Tibial artery (tissue), 4 donors: ENCODE measurements around the gene RNF220.
A peak's percentile ranks its signal among the peaks of the same experiment; 100 is the strongest.
"Not testable (repeated sequence)": the region's sequence is repeated elsewhere in the genome, so short reads cannot be mapped to it uniquely, and the experiment has no call there.

ENCODE experiments used
- DNase-seq, 2 donors: peaks; one replicate each; pipeline ENCODE4 v3.0.0-alpha.2; 2019
- H3K27ac ChIP-seq, 2 donors: fragments of 200-600 bp; sonication (generic) in 1 of 2; 1 replicate in 1 of 2; 2 replicates in 1 of 2; pipeline ENCODE4 v1.5.1; 2018 to 2019; ENCODE audit warnings: mild to moderate bottlenecking in 1 of 2
- H3K27me3 ChIP-seq, 2 donors: fragments of 200-600 bp; sonication (generic) in 1 of 2; one replicate each; pipeline versions ENCODE4 v1.5.1 to v1.6.0; 2016 to 2019
- H3K36me3 ChIP-seq, 3 donors: fragments of 200-600 bp; sonication (generic) in 2 of 3; one replicate each; pipeline ENCODE4 v1.5.1; 2016 to 2019; ENCODE audit warnings: mild to moderate bottlenecking in 2 of 3
- H3K4me1 ChIP-seq, 4 donors: fragments of 200-600 bp; sonication (generic) in 2 of 4; 1 replicate in 3 of 4; 2 replicates in 1 of 4; pipeline ENCODE4 v1.5.1; 2016 to 2019
- H3K4me3 ChIP-seq, 2 donors: fragments of 200-600 bp; sonication (generic) in 1 of 2; 1 replicate in 1 of 2; 2 replicates in 1 of 2; pipeline ENCODE4 v1.5.1; 2018 to 2019; ENCODE audit warnings: mild to moderate bottlenecking in 2 of 2
- H3K9me3 ChIP-seq, 3 donors: fragments of 200-600 bp; sonication (generic) in 1 of 3; one replicate each; pipeline ENCODE4 v1.5.1; 2016 to 2019
- intact Hi-C: fragments of 100-400 bp; cut with DNase I; formaldehyde crosslinking; loops from one replicate; pipeline ENCODE4 v1.15.0; 2023; ENCODE audit warnings: low total_unique reads
- TF ChIP-seq, protein P1 (sequence below), 2 experiments: fragments of 200-600 bp in 1 of 2; fragments of 450-650 bp in 1 of 2; IDR thresholded peaks; one replicate each; pipeline ENCODE4 v1.5.1; 2017 to 2019; ENCODE audit warnings: antibody characterized with exemption in 2 of 2, mild to moderate bottlenecking in 1 of 2, moderate library complexity in 1 of 2

RNF220 gene

DNA sequence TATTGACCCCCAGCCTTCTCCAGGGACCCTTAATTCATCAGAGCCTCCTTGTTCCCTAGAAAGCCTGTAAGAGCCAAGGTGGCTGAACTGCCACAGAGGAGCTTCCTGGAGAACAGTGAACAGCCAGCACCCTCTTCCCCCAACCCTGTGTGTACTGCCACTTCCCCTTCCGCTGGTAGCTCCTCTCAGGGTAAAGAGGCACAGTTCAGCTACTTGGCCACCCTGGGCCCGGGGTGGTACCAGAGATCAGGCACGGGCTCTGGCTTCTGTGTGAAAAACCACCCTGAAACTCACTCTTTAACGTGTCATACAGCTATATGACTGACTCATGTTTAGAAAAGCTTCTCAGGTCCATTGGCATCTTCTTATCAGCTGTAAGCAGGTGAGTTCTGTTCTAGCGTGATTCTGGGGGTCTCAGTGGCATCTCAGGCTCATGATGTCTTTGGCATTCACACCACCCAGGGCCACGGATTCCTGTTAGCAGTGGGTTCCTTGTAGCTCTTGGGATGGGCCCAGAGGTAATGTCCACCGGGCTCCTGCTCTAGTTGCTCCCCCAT is 291.8 kb downstream of the RNF220 start:
- Histone ChIP-seq H3K4me1 (no peaks in the 10 kb centered on the region), H3K36me3 (no peaks in the 10 kb centered on the region), H3K27me3 (no peaks in the 10 kb centered on the region), H3K27ac (no peak overlapping the region), H3K4me3 (no peak overlapping the region), H3K9me3 (no peaks in the 10 kb centered on the region)
- peak in 1 of 2 donors; percentile 34 for DNase-seq
- TF ChIP-seq, protein P1, sequence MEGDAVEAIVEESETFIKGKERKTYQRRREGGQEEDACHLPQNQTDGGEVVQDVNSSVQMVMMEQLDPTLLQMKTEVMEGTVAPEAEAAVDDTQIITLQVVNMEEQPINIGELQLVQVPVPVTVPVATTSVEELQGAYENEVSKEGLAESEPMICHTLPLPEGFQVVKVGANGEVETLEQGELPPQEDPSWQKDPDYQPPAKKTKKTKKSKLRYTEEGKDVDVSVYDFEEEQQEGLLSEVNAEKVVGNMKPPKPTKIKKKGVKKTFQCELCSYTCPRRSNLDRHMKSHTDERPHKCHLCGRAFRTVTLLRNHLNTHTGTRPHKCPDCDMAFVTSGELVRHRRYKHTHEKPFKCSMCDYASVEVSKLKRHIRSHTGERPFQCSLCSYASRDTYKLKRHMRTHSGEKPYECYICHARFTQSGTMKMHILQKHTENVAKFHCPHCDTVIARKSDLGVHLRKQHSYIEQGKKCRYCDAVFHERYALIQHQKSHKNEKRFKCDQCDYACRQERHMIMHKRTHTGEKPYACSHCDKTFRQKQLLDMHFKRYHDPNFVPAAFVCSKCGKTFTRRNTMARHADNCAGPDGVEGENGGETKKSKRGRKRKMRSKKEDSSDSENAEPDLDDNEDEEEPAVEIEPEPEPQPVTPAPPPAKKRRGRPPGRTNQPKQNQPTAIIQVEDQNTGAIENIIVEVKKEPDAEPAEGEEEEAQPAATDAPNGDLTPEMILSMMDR (IDR thresholded peaks at IDR 0.05), result no peak
- intact Hi-C loops, result no loop called here

DNA sequence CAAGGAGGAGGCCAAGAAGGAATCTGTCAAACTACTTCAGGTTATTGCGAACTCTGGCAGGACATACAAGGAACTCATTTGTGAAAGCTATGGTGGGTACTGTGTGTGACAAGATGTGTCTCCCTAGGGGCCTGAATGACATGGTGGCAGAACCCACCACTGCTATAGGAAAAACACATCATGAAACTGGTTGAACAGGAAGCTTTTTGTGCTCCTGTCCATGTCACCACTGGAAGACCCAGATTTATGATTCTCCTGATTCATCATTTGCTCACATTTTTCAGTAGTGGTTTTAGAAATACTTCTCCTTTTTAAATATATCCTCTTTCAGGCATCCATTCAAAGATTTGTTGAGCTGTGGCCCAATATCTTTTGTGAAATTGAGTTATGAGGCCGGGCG is 293.1 kb downstream of the RNF220 start:
- DNase-seq, result no peak
- Histone ChIP-seq H3K9me3 (no peaks in the 10 kb centered on the region), H3K27me3 (no peaks in the 10 kb centered on the region), H3K36me3 (no peaks in the 10 kb centered on the region), H3K27ac (no peak overlapping the region), H3K4me3 (no peak overlapping the region), H3K4me1 (no peaks in the 10 kb centered on the region)
- TF ChIP-seq, protein P1 (IDR thresholded peaks at IDR 0.05), result no peak
- intact Hi-C loops, result no loop called here

DNA sequence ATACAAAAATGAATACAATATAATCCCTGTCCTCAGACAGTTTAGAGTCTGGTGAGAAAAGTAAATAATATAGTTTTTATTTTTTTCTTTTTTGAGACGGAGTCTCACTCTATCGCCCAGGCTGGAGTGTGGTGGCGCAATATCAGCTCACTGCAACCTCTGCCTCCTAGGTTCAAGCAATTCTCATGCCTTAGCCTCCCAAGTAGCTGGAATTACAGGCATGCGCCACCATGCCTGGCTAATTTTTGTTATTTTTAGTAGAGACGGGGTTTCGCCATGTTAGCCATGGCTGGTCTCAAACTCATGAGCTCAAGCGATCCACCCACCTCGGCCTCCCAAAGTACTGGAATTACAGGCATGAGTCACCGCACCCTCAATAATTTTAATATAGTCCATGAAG is 294.3 kb downstream of the RNF220 start:
- H3K4me3 ChIP-seq, H3K27ac ChIP-seq, DNase-seq, H3K36me3 ChIP-seq, intact Hi-C loops, H3K4me1 ChIP-seq, H3K9me3 ChIP-seq, H3K27me3 ChIP-seq: not testable (repeated sequence)

DNA sequence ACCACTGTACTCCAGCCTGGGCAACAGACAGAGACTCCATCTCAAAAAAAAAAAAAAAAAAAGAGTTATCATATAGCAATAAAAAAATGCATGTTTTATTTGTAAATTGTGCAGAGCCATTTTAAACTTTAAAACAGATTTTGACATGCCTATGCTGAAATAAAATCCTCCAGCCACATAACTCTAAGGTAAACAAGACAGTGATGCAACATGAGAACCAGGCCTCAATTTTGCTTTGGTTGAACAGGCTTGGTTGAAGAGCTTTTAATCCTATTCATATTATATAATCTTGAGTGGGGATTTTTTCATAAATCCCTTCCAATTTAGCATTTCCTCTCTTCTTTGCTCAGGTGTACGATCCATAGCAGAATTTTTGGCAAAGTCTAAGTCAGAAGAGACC is 295.5 kb downstream of the RNF220 start:
- H3K4me3 ChIP-seq, result no peak overlapping the region
- no peaks in the 10 kb centered on the region for H3K36me3 ChIP-seq
- H3K27me3 ChIP-seq, result no peaks in the 10 kb centered on the region
- no peaks in the 10 kb centered on the region for H3K9me3 ChIP-seq
- no peak for DNase-seq
- intact Hi-C loops, result no loop called here
- TF ChIP-seq, protein P1 (IDR thresholded peaks at IDR 0.05), result no peak
- no peaks in the 10 kb centered on the region for H3K4me1 ChIP-seq
- H3K27ac ChIP-seq, result no peak overlapping the region

DNA sequence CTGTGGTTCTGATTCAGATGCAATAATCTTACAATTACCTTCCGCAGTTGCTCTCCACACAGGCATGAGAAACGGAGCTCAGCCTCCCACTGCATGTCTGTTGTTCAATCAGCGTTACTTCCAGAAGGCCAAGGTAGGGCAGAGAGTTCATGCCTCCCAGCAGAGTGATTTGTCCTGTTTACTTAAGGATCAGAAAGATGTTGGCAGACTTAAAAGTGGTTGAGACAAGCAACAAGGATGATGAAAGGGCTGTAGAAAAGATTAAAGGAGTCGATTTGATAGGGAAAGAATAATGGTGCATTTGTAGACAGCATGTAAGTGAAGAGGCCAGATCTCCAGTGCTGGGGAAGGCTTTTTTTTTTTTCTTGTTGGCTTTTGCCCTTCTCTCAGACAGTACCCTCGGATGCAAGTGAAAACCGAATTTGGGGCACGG is 296.1 kb downstream of the RNF220 start:
- H3K4me3 ChIP-seq, result no peak overlapping the region
- no peaks in the 10 kb centered on the region for H3K27me3 ChIP-seq
- H3K27ac ChIP-seq, result no peak overlapping the region
- no peaks in the 10 kb centered on the region for H3K9me3 ChIP-seq
- intact Hi-C loops, result no loop called here
- DNase-seq, result no peak
- TF ChIP-seq, protein P1 (IDR thresholded peaks at IDR 0.05), result no peak
- H3K4me1 ChIP-seq, result no peaks in the 10 kb centered on the region
- no peaks in the 10 kb centered on the region for H3K36me3 ChIP-seq
